Measurements from ENCODE around the gene HLA-DQA1. TPM values are rescaled to one million over a fixed set of nuclear protein-coding genes. Genes with fewer than 3 reads are reported as not detected.
A peak's percentile ranks its signal among the peaks of the same experiment; 100 is the strongest.

Gene HLA-DQA1
- total and polyA plus RNA-seq, 10 of the 15 experiments (the other 5 are each of a cell fraction or from before 2014, with no cell fraction given) = 289 to 1,769 (median 460) TPM

GRCh38 chr6:32643904-32644303, 6.7 kb downstream of the HLA-DQA1 start:
- ChIA-PET SMC1A (ENCODE audit: uncharacterized antibody, unreplicated experiment) (interaction anchor here (1.0 to 2.0 kb wide), 12 partner anchors 8 to 211 kb away, joined by 3 to 9 read pairs (median 4); no protein-coding TSS in a partner anchor), RAD21 (ENCODE audit: unreplicated experiment) (interaction anchor here (1.0 to 3.0 kb wide), 6 partner anchors 20 to 203 kb away, joined by 3 to 13 read pairs (median 3); partner anchors contain the start of gene HLA-DRA), POLR2A (interaction anchor here (2.3 to 10.8 kb wide), 3 partner anchors 9 to 55 kb away, joined by 8 to 168 read pairs (median 14); partner anchors contain the start of genes HLA-DQB1 and HLA-DRB1), CTCF (interaction anchor here (0.9 to 2.4 kb wide), 6 partner anchors 17 to 183 kb away, joined by 3 to 12 read pairs (median 6); no protein-coding TSS in a partner anchor)
- WGBS (ENCODE audit: insufficient coverage, insufficient replicate concordance, low lambda C conversion rate, missing lambda C conversion rate) = 42% methylated on average over 4 of the region's 4 CpGs
- H3K79me2 ChIP-seq (ENCODE audit: control insufficient read depth, insufficient read depth, low read length) = peaks cover 35% of the 10 kb centered on the region
- H4K20me1 ChIP-seq (ENCODE audit: control insufficient read depth, insufficient read depth) = no peaks in the 10 kb centered on the region
- no peak overlapping the region for H3K9ac ChIP-seq (ENCODE audit: control insufficient read depth, insufficient read depth, low read length)
- BruUV-seq (replicated peaks) = no TSS peak
- intact Hi-C loops (cut with micrococcal nuclease; ENCODE audit: unreplicated experiment) = no loop called here
- H3K4me3 ChIP-seq = no peak overlapping the region
- FAIRE-seq = no peak
- no peak for DNase-seq (ENCODE audit: low read depth, low spot score)
- H3K27ac ChIP-seq (ENCODE audit: control insufficient read depth, insufficient read depth) = no peak overlapping the region
- no peak overlapping the region for H2AFZ ChIP-seq (ENCODE audit: control insufficient read depth, low read depth, low read length)
- peaks cover 4% of the 10 kb centered on the region for H3K4me1 ChIP-seq (ENCODE audit: control insufficient read depth, insufficient read depth, low read length)
- H3K36me3 ChIP-seq (ENCODE audit: control insufficient read depth in 2 of 2, insufficient read depth in 2 of 2, low read length in 1 of 2) = no peaks in the 10 kb centered on the region; a peak in 3 of 4 replicates
- in situ Hi-C loops (cut with MboI) = no loop called here
- H3K27me3 ChIP-seq (replicated peaks in 1 of 2; ENCODE audit: control insufficient read depth in 2 of 2, insufficient read depth in 2 of 2, low read length in 1 of 2) = no peaks in the 10 kb centered on the region
- H3K4me2 ChIP-seq (ENCODE audit: control insufficient read depth, insufficient read depth) = no peak overlapping the region
- ATAC-seq = no peak
- H3K9me3 ChIP-seq (replicated peaks; ENCODE audit: control insufficient read depth, insufficient read depth, low read length) = no peaks in the 10 kb centered on the region
- TF ChIP-seq REST (IDR thresholded peaks at IDR 0.05; ENCODE audit: low read depth, low read length) (no peak), BACH1 (IDR thresholded peaks at IDR 0.05; ENCODE audit: borderline replicate concordance) (0 out of 2 replicates have a peak, but pooled peaks have one; percentile 43), USF1 (IDR thresholded peaks at IDR 0.05; ENCODE audit: borderline replicate concordance, extremely low read length, insufficient read depth, low read depth, low read length) (no peak), CBFB (IDR thresholded peaks at IDR 0.05; ENCODE audit: low read depth) (no peak), TCF7 (IDR thresholded peaks at IDR 0.05; ENCODE audit: borderline replicate concordance) (no peak), ASH2L (IDR thresholded peaks at IDR 0.05; ENCODE audit: borderline replicate concordance, low read depth) (no peak), ZNF384 (IDR thresholded peaks at IDR 0.05; ENCODE audit: borderline replicate concordance, low read depth, low read length) (no peak), POLR2A (IDR thresholded peaks at IDR 0.05; ENCODE audit: low read depth, low read length) (peak; percentile 61), MEF2B (IDR thresholded peaks at IDR 0.05; ENCODE audit: partially characterized antibody, poor library complexity, severe bottlenecking) (no peak), MYB (IDR thresholded peaks at IDR 0.05; ENCODE audit: borderline replicate concordance, low read depth, low read length) (no peak), TBL1XR1 (IDR thresholded peaks at IDR 0.05; ENCODE audit: low read depth, low read length) (no peak), POLR2AphosphoS5 (IDR thresholded peaks at IDR 0.05; ENCODE audit: low read length) (peak; percentile 88), ZBTB4 (CRISPR knock-in tag; IDR thresholded peaks at IDR 0.05) (no peak), YBX1 (IDR thresholded peaks at IDR 0.05) (no peak), PML (IDR thresholded peaks at IDR 0.05; ENCODE audit: low read length) (peak; percentile 58; the same call in 1 of the 2 replicates)
